GM23338 (cell line): ENCODE measurements around the gene NGF. TPM values are rescaled to one million over a fixed set of nuclear protein-coding genes. Genes with fewer than 3 reads are reported as not detected.

Experiments
- ATAC-seq: fragments of 200-7000 bp; cut with Tn5 transposase; 3 replicates; pipeline ENCODE4 v1.9.1; 2020
- DNase-seq: peaks from one replicate; pipeline ENCODE4 v3.0.0-alpha.2; 2015; ENCODE audit warnings: low spot score
- H2AFZ ChIP-seq: fragments of 200-600 bp; sonication (generic); 2 replicates; pipeline ENCODE4 v1.8.0; 2016; ENCODE audit warnings: antibody characterized with exemption, mild to moderate bottlenecking, moderate library complexity
- H3F3A ChIP-seq: fragments of 200-600 bp; sonication (generic); replicated peaks from 2 replicates; pipeline ENCODE4 v1.8.0; 2017; ENCODE audit warnings: antibody characterized with exemption, mixed run types, low read depth
- H3K27ac ChIP-seq: fragments of 200-600 bp; sonication (generic); 2 replicates; pipeline ENCODE4 v1.6.1; 2016; ENCODE audit warnings: low read depth
- H3K27me3 ChIP-seq: fragments of 200-600 bp; sonication (generic); 2 replicates; pipeline ENCODE4 v1.8.0; 2016; ENCODE audit warnings: mild to moderate bottlenecking, mixed run types, moderate library complexity; ENCODE audit not compliant: insufficient read depth
- H3K36me3 ChIP-seq: fragments of 200-600 bp; sonication (generic); 2 replicates; pipeline ENCODE4 v1.8.0; 2016; ENCODE audit warnings: mild to moderate bottlenecking; ENCODE audit not compliant: insufficient read depth
- H3K4me1 ChIP-seq: fragments of 200-600 bp; sonication (generic); 2 replicates; pipeline ENCODE4 v1.8.0; 2016; ENCODE audit warnings: mild to moderate bottlenecking, moderate library complexity; ENCODE audit not compliant: insufficient read depth
- H3K4me2 ChIP-seq: fragments of 200-600 bp; sonication (generic); 2 replicates; pipeline ENCODE4 v1.7.1; 2017; ENCODE audit warnings: mixed run types
- H3K4me3 ChIP-seq: fragments of 200-600 bp; sonication (generic); 2 replicates; pipeline ENCODE4 v1.6.1; 2016; ENCODE audit warnings: mixed run types
- H3K79me2 ChIP-seq: fragments of 200-600 bp; sonication (generic); replicated peaks from 2 replicates; pipeline ENCODE4 v1.8.0; 2017; ENCODE audit warnings: mild to moderate bottlenecking; ENCODE audit not compliant: insufficient read depth
- H3K9me2 ChIP-seq: fragments of 200-600 bp; sonication (generic); 2 replicates; pipeline ENCODE4 v1.8.0; 2017; ENCODE audit not compliant: insufficient read depth
- H4K20me1 ChIP-seq: fragments of 200-600 bp; sonication (generic); replicated peaks from 2 replicates; pipeline ENCODE4 v1.8.0; 2017; ENCODE audit warnings: mild to moderate bottlenecking; ENCODE audit not compliant: insufficient read depth
- H3K27ac Mint-ChIP-seq: 2 replicates; pipeline ENCODE4 v1.8.0; 2020; ENCODE audit warnings: inconsistent platforms, mild to moderate bottlenecking, moderate library complexity, mixed read lengths
- H3K27me3 Mint-ChIP-seq: 3 replicates; pipeline ENCODE4 v1.8.0; 2022; ENCODE audit warnings: low read depth, mild to moderate bottlenecking, moderate library complexity, mixed read lengths, inconsistent platforms; ENCODE audit not compliant: insufficient read depth, poor library complexity
- H3K36me3 Mint-ChIP-seq: 3 replicates; pipeline ENCODE4 v1.8.0; 2021; ENCODE audit warnings: low read depth, mild to moderate bottlenecking, inconsistent platforms, moderate library complexity, mixed read lengths
- H3K4me1 Mint-ChIP-seq: 3 replicates; pipeline ENCODE4 v1.8.0; 2020; ENCODE audit warnings: mild to moderate bottlenecking, inconsistent platforms, mixed read lengths
- H3K4me3 Mint-ChIP-seq: 3 replicates; pipeline ENCODE4 v1.8.0; 2021; ENCODE audit warnings: moderate library complexity, mild to moderate bottlenecking, inconsistent platforms, mixed read lengths
- H3K9me3 Mint-ChIP-seq: 3 replicates; pipeline ENCODE4 v1.8.0; 2020; ENCODE audit warnings: moderate library complexity, mild to moderate bottlenecking, inconsistent platforms, mixed read lengths
- CREB1 ChIP-seq: fragments of 250-450 bp; sonication (Bioruptor Pico); IDR thresholded peaks from 2 replicates; pipeline ENCODE4 v1.5.0; 2020; ENCODE audit warnings: low read depth, mild to moderate bottlenecking, moderate library complexity
- ETS1 ChIP-seq: IDR thresholded peaks from 2 replicates; pipeline ENCODE4 v1.6.1; 2016; ENCODE audit warnings: antibody characterized with exemption
- EZH2 ChIP-seq: fragments of 200-600 bp; sonication (generic); IDR thresholded peaks from one replicate; pipeline ENCODE4 v1.8.0; 2017; ENCODE audit warnings: antibody characterized with exemption, mild to moderate bottlenecking, low read depth; ENCODE audit not compliant: unreplicated experiment
- EZH2phosphoT487 ChIP-seq: fragments of 200-600 bp; sonication (generic); IDR thresholded peaks from one replicate; pipeline ENCODE4 v1.8.1; 2018; ENCODE audit warnings: antibody characterized with exemption; ENCODE audit not compliant: unreplicated experiment
- NANOG ChIP-seq: IDR thresholded peaks from 2 replicates; pipeline ENCODE4 v1.6.1; 2016; ENCODE audit warnings: antibody characterized with exemption, borderline replicate concordance
- POLR2AphosphoS5 ChIP-seq: IDR thresholded peaks from 2 replicates; pipeline ENCODE4 v1.6.1; 2016; ENCODE audit warnings: antibody characterized with exemption, low read depth
- REST ChIP-seq: IDR thresholded peaks from one replicate; pipeline ENCODE4 v1.6.1; 2018; ENCODE audit warnings: antibody characterized with exemption; ENCODE audit not compliant: unreplicated experiment
- ZNF114 ChIP-seq: fragments of 250-450 bp; sonication (Bioruptor Pico); IDR thresholded peaks from 2 replicates; pipeline ENCODE4 v1.5.0; 2020; ENCODE audit warnings: mild to moderate bottlenecking, moderate library complexity
- ZNF331 ChIP-seq: fragments of 250-450 bp; sonication (Bioruptor Pico); IDR thresholded peaks from 2 replicates; pipeline ENCODE4 v1.5.0; 2020; ENCODE audit warnings: low read depth, mild to moderate bottlenecking, moderate library complexity
- polyA plus RNA-seq: library from polyadenylated mRNA; unstranded; fragments of >200 nt; fragmentation: Nextera tagmentation; extraction: Ambion mirVana; gene quantifications from 2 replicates; pipeline ENCODE4 v1.2.1, GENCODE V29; 2016
- total RNA-seq: library from RNA; depleted of rRNA; stranded (reverse); fragments of >200 nt; shearing (Covaris generic); gene quantifications from 2 replicates; pipeline ENCODE4 v1.2.3, GENCODE V29; 2014
- TF ChIP-seq, protein P1 (sequence below): fragments of 250-450 bp; sonication (Bioruptor Pico); IDR thresholded peaks from 2 replicates; pipeline ENCODE4 v1.5.0; 2020; ENCODE audit warnings: mild to moderate bottlenecking, moderate library complexity

Gene NGF
- total and polyA plus RNA-seq, 2 experiments from 2014 or later, result 0.28 to 0.92 TPM

- peaks cover 12% of the 10 kb centered on the region for H3K9me2 ChIP-seq
- H3K9me3 Mint-ChIP-seq, result no peaks in the 10 kb centered on the region
- ATAC-seq (no peak), DNase-seq (no peak)
- no peak overlapping the region for H3K27ac Mint-ChIP-seq
- H3K4me1 ChIP-seq, result no peaks in the 10 kb centered on the region
- no peak overlapping the region for H3K4me3 ChIP-seq
- no peak overlapping the region for H3K4me2 ChIP-seq
- H3K27me3 ChIP-seq, result no peaks in the 10 kb centered on the region
- peaks cover 2% of the 10 kb centered on the region for H3K27me3 Mint-ChIP-seq
- H3F3A ChIP-seq, result no peaks in the 10 kb centered on the region
- H3K4me3 Mint-ChIP-seq, result no peak overlapping the region
- H3K27ac ChIP-seq, result no peak overlapping the region
- H3K36me3 Mint-ChIP-seq, result no peaks in the 10 kb centered on the region
- no peak overlapping the region for H2AFZ ChIP-seq
- no peaks in the 10 kb centered on the region for H3K79me2 ChIP-seq
- peaks cover 8% of the 10 kb centered on the region for H3K4me1 Mint-ChIP-seq
- H4K20me1 ChIP-seq, result no peaks in the 10 kb centered on the region
- H3K36me3 ChIP-seq, result no peaks in the 10 kb centered on the region
- TF ChIP-seq NANOG (no peak), ZNF114 (CRISPR knock-in tag) (no peak), REST (no peak), ZNF331 (CRISPR knock-in tag) (no peak), ETS1 (no peak), CREB1 (CRISPR knock-in tag) (no peak), EZH2 (no peak), POLR2AphosphoS5 (no peak), EZH2phosphoT487 (no peak)
- TF ChIP-seq, protein P1, sequence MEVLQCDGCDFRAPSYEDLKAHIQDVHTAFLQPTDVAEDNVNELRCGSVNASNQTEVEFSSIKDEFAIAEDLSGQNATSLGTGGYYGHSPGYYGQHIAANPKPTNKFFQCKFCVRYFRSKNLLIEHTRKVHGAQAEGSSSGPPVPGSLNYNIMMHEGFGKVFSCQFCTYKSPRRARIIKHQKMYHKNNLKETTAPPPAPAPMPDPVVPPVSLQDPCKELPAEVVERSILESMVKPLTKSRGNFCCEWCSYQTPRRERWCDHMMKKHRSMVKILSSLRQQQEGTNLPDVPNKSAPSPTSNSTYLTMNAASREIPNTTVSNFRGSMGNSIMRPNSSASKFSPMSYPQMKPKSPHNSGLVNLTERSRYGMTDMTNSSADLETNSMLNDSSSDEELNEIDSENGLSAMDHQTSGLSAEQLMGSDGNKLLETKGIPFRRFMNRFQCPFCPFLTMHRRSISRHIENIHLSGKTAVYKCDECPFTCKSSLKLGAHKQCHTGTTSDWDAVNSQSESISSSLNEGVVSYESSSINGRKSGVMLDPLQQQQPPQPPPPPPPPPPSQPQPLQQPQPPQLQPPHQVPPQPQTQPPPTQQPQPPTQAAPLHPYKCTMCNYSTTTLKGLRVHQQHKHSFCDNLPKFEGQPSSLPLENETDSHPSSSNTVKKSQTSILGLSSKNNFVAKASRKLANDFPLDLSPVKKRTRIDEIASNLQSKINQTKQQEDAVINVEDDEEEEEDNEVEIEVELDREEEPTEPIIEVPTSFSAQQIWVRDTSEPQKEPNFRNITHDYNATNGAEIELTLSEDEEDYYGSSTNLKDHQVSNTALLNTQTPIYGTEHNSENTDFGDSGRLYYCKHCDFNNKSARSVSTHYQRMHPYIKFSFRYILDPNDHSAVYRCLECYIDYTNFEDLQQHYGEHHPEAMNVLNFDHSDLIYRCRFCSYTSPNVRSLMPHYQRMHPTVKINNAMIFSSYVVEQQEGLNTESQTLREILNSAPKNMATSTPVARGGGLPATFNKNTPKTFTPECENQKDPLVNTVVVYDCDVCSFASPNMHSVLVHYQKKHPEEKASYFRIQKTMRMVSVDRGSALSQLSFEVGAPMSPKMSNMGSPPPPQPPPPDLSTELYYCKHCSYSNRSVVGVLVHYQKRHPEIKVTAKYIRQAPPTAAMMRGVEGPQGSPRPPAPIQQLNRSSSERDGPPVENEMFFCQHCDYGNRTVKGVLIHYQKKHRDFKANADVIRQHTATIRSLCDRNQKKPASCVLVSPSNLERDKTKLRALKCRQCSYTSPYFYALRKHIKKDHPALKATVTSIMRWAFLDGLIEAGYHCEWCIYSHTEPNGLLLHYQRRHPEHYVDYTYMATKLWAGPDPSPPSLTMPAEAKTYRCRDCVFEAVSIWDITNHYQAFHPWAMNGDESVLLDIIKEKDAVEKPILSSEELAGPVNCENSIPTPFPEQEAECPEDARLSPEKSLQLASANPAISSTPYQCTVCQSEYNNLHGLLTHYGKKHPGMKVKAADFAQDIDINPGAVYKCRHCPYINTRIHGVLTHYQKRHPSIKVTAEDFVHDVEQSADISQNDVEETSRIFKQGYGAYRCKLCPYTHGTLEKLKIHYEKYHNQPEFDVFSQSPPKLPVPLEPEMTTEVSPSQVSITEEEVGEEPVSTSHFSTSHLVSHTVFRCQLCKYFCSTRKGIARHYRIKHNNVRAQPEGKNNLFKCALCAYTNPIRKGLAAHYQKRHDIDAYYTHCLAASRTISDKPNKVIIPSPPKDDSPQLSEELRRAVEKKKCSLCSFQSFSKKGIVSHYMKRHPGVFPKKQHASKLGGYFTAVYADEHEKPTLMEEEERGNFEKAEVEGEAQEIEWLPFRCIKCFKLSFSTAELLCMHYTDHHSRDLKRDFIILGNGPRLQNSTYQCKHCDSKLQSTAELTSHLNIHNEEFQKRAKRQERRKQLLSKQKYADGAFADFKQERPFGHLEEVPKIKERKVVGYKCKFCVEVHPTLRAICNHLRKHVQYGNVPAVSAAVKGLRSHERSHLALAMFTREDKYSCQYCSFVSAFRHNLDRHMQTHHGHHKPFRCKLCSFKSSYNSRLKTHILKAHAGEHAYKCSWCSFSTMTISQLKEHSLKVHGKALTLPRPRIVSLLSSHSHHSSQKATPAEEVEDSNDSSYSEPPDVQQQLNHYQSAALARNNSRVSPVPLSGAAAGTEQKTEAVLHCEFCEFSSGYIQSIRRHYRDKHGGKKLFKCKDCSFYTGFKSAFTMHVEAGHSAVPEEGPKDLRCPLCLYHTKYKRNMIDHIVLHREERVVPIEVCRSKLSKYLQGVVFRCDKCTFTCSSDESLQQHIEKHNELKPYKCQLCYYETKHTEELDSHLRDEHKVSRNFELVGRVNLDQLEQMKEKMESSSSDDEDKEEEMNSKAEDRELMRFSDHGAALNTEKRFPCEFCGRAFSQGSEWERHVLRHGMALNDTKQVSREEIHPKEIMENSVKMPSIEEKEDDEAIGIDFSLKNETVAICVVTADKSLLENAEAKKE (CRISPR knock-in tag), result no peak
Observed at GRCh38 chr1:115347282-115347681, 9.2 kb upstream of the NGF start.
